ENCODE measurements around the gene MEG3. TPM values are rescaled to one million over a fixed set of nuclear protein-coding genes. Genes with fewer than 3 reads are reported as not detected.

Gene MEG3
- total and polyA plus RNA-seq, 9 of the 15 experiments (the other 6 are each of a cell fraction or from before 2014, with no cell fraction given), result 0.10 to 5.3 (median 1.0) TPM; not detected in 1

DNA sequence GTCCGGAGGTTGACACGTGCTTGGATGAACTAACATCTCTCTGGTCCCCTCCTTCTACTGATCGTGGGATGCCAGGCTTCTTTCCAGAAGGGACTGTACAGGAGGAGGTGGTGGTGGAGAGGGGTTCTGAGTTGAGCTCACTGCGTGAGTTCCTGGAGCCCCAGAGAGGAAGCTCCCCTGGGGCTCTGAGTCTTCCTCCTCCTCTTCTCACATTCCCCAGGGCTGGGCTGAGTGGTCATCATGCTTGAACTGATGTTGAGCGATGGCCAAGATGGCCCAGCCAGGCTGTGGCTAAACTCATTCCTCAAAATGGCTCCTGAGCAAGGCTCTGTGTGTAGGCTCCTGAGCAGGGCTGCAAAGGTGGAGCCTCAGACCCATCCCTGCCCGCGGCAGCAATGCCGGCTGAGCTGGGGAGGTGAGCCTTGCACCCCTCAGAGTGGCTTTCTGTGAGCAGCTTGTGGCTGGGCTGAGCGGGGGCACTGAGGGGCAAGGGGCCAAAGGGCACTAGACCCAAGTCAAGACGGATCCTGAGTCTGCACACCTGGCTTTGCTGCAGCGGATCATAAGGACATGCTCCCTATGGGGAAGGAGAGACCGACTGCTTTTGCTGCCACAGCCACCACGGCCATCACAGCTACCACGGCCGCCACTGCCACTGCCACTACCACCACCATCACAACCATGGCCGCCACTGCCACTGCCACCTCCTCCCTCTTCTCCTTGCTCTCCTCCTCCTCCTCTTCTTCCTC is 35.4 kb downstream of the MEG3 start:
- Histone ChIP-seq H2AFZ (ENCODE audit: low read depth, low read length) (no peak overlapping the region; the same call in 1 of the 2 replicates), H3K9me3 (replicated peaks; ENCODE audit: control insufficient read depth, insufficient read depth, low read depth, low read length) (no peaks in the 10 kb centered on the region), H3K9ac (ENCODE audit: insufficient read depth in 1 of 2, low read depth in 2 of 2, low read length in 2 of 2) (no peak overlapping the region), H3K79me2 (ENCODE audit: control insufficient read depth, insufficient read depth, low read length) (no peaks in the 10 kb centered on the region), H3K4me2 (ENCODE audit: insufficient read depth, low read length) (no peak overlapping the region), H3K27me3 (ENCODE audit: control insufficient read depth in 2 of 2, insufficient read depth in 2 of 2, low read length in 2 of 2) (no peaks in the 10 kb centered on the region), H3K36me3 (ENCODE audit: control insufficient read depth, insufficient read depth, low read length) (no peaks in the 10 kb centered on the region), H3K27ac (ENCODE audit: extremely low read depth, low read depth, low read length) (no peak overlapping the region), H3K4me1 (replicated peaks in 1 of 2; ENCODE audit: control insufficient read depth in 2 of 2, insufficient read depth in 2 of 2, low read length in 2 of 2) (peaks cover 26 to 27% of the 10 kb centered on the region in 2 experiments), H3K4me3 (no peak overlapping the region), H4K20me1 (replicated peaks; ENCODE audit: control insufficient read depth, insufficient read depth, low read length) (no peaks in the 10 kb centered on the region), H3K9me1 (ENCODE audit: control insufficient read depth, insufficient read depth, low read length) (no peaks in the 10 kb centered on the region)
- BruUV-seq (replicated peaks), result no TSS peak
- TF ChIP-seq ZNF354B (CRISPR knock-in tag; IDR thresholded peaks at IDR 0.05), result no peak
- no peak for TF ChIP-seq NR4A1 (CRISPR knock-in tag; IDR thresholded peaks at IDR 0.05)
- no peak for TF ChIP-seq NR4A1 (tag; IDR thresholded peaks at IDR 0.05)
- no peak for TF ChIP-seq BCL6 (CRISPR knock-in tag; IDR thresholded peaks at IDR 0.05)
- TF ChIP-seq MEF2D (tag; conservative IDR thresholded peaks at IDR 0.05; ENCODE audit: low read depth), result no peak
- no peak for TF ChIP-seq SMAD4 (CRISPR knock-in tag; conservative IDR thresholded peaks at IDR 0.05)
- TF ChIP-seq ZNF561 (CRISPR knock-in tag; conservative IDR thresholded peaks at IDR 0.05), result no peak
- no peak for TF ChIP-seq SRSF1 (IDR thresholded peaks at IDR 0.05; ENCODE audit: low read depth, low read length)
- no peak for TF ChIP-seq PRDM10 (IDR thresholded peaks at IDR 0.05; ENCODE audit: partially characterized antibody)
- TF ChIP-seq PTTG1 (tag; IDR thresholded peaks at IDR 0.05; ENCODE audit: low read depth), result no peak
- no peak for TF ChIP-seq ARID1B (IDR thresholded peaks at IDR 0.05)
- TF ChIP-seq, protein P1, sequence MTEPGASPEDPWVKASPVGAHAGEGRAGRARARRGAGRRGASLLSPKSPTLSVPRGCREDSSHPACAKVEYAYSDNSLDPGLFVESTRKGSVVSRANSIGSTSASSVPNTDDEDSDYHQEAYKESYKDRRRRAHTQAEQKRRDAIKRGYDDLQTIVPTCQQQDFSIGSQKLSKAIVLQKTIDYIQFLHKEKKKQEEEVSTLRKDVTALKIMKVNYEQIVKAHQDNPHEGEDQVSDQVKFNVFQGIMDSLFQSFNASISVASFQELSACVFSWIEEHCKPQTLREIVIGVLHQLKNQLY (CRISPR knock-in tag; conservative IDR thresholded peaks at IDR 0.05), result no peak
- no peak for TF ChIP-seq TBL1XR1 (IDR thresholded peaks at IDR 0.05; ENCODE audit: low read length in 2 of 2)
- no peak for TF ChIP-seq PCBP2 (IDR thresholded peaks at IDR 0.05; ENCODE audit: low read depth, low read length, poor library complexity, severe bottlenecking)
- no peak for TF ChIP-seq EGR1 (conservative IDR thresholded peaks at IDR 0.05)
- TF ChIP-seq ZNF143 (CRISPR knock-in tag; IDR thresholded peaks at IDR 0.05), result no peak
- TF ChIP-seq HLTF (IDR thresholded peaks at IDR 0.05), result no peak
- TF ChIP-seq FOXM1 (IDR thresholded peaks at IDR 0.05; ENCODE audit: low read depth), result no peak
- no peak for TF ChIP-seq FOXM1 (CRISPR knock-in tag; IDR thresholded peaks at IDR 0.05; ENCODE audit: low read depth)
- TF ChIP-seq NFATC3 (IDR thresholded peaks at IDR 0.05), result no peak
- TF ChIP-seq CC2D1A (IDR thresholded peaks at IDR 0.05), result no peak
- intact Hi-C loops (cut with micrococcal nuclease), result no loop called here
- FAIRE-seq (no peak), ATAC-seq (no peak), DNase-seq (ENCODE audit: extremely low read depth in 1 of 4, low spot score in 3 of 4) (no peak)
- WGBS (ENCODE audit: insufficient coverage, low coverage, missing lambda C conversion rate), result 64% methylated on average over 7 of the region's 16 CpGs
- ChIA-PET CTCF (ENCODE audit: low intra/inter-chr PET ratio) (no interaction called here), POLR2A (no interaction called here)
- in situ Hi-C loops (cut with MboI), result no loop called here

Measured in K562 (cell line).